HCT116 (cell line): ENCODE results near the gene SH3GL3. TPM values are rescaled to one million over a fixed set of nuclear protein-coding genes. Genes with fewer than 3 reads are reported as not detected.

Experiments used
- ATAC-seq: fragments of 200-7000 bp; cut with Tn5 transposase; 2 replicates; pipeline ENCODE4 v1.9.1; 2020; ENCODE audit warnings: mild to moderate bottlenecking, moderate library complexity
- BruUV-seq: library from RNA; stranded (reverse); fragments of 400-500 nt; replicated peaks from 2 replicates; lab custom pipeline; 2021; lab: Mats Ljungman, UMichigan
- CTCF ChIA-PET: fragments of 300-600 bp; sonication (Branson Sonifier 250); formaldehyde crosslinking; loops from one replicate; lab custom pipeline; 2021; ENCODE audit warnings: antibody characterized with exemption; lab: Charles Lee
- POLR2A ChIA-PET: fragments of 300-600, 350-600 bp; sonication (Branson Sonifier 250); formaldehyde crosslinking; loops from one replicate; lab custom pipeline; 2021; ENCODE audit warnings: antibody characterized with exemption; lab: Charles Lee
- RAD21 ChIA-PET, 2 experiments: fragments of 300-600 bp; sonication (Branson Sonifier 250); formaldehyde crosslinking; loops; one replicate each; lab custom pipeline; 2023; ENCODE audit warnings: low total read pairs in 2 of 2; ENCODE audit not compliant: uncharacterized antibody in 2 of 2, unreplicated experiment in 2 of 2, low non-redundant PET in 1 of 2; lab: Charles Lee
- DNase-seq: peaks from one replicate; pipeline ENCODE4 v3.0.0-alpha.2; 2010; ENCODE audit warnings: low read depth, low spot score
- H2AFZ ChIP-seq: fragments of 200-600 bp; shearing (Covaris generic), sonication (generic); 2 replicates; pipeline ENCODE4 v1.6.1; 2017; ENCODE audit warnings: low read depth, mixed run types, mixed read lengths, antibody characterized with exemption, low read length; ENCODE audit not compliant: poor library complexity, severe bottlenecking
- H3K27ac ChIP-seq: 2 replicates; pipeline ENCODE4 v1.5.1; 2012; ENCODE audit warnings: low read depth, low read length
- H3K27me3 ChIP-seq: fragments of 200-600 bp; sonication (generic); 2 replicates; pipeline ENCODE4 v1.6.1; 2016; ENCODE audit warnings: mixed run types, low read length, mixed read lengths; ENCODE audit not compliant: insufficient read depth
- H3K36me3 ChIP-seq, 2 experiments: fragments of 200-500 bp in 1 of 2; fragments of 200-600 bp in 1 of 2; sonication (Bioruptor generic) in 1 of 2; sonication (generic) in 1 of 2; 2 replicates each; pipeline versions ENCODE4 v1.5.1 to v1.6.1; 2014 to 2016; ENCODE audit warnings: low read length in 2 of 2, inconsistent platforms in 1 of 2, mixed read lengths in 1 of 2, mixed run types in 1 of 2; ENCODE audit not compliant: insufficient read depth in 2 of 2, control insufficient read depth in 1 of 2
- H3K4me1 ChIP-seq, 2 experiments: fragments of 200-600 bp in 1 of 2; sonication (generic) in 1 of 2; 2 replicates each; pipeline versions ENCODE4 v1.5.1 to v1.6.1; 2012 to 2017; ENCODE audit warnings: low read length in 2 of 2, inconsistent platforms in 1 of 2, mild to moderate bottlenecking in 1 of 2, mixed read lengths in 1 of 2, mixed run types in 1 of 2, moderate library complexity in 1 of 2; ENCODE audit not compliant: insufficient read depth in 2 of 2, control insufficient read depth in 1 of 2
- H3K4me2 ChIP-seq: fragments of 200-600 bp; sonication (generic); 2 replicates; pipeline ENCODE4 v1.6.1; 2017; ENCODE audit warnings: mixed run types, low read length, mixed read lengths
- H3K4me3 ChIP-seq, 2 experiments: fragments of 200-600 bp in 1 of 2; sonication (generic) in 1 of 2; replicated peaks in 1 of 2; 2 replicates each; pipeline ENCODE4 v1.5.1; 2011 to 2016; ENCODE audit warnings: low read length in 2 of 2, control low read depth in 1 of 2, low read depth in 1 of 2, mild to moderate bottlenecking in 1 of 2, mixed read lengths in 1 of 2, mixed run types in 1 of 2
- H3K79me2 ChIP-seq: fragments of 200-600 bp; sonication (generic); 2 replicates; pipeline ENCODE4 v1.6.1; 2017; ENCODE audit warnings: mild to moderate bottlenecking, mixed run types, low read length, moderate library complexity, mixed read lengths; ENCODE audit not compliant: insufficient read depth
- H3K9ac ChIP-seq: fragments of 200-600 bp; sonication (generic); 2 replicates; pipeline ENCODE4 v1.6.1; 2016; ENCODE audit warnings: low read length, mixed read lengths
- H3K9me2 ChIP-seq: fragments of 200-600 bp; sonication (generic), shearing (Covaris generic); 2 replicates; pipeline ENCODE4 v1.6.1; 2017; ENCODE audit warnings: mixed run types, mild to moderate bottlenecking, moderate library complexity; ENCODE audit not compliant: insufficient read depth
- H3K9me3 ChIP-seq, 2 experiments: fragments of 200-500 bp in 1 of 2; fragments of 200-600 bp in 1 of 2; sonication (Bioruptor generic) in 1 of 2; sonication (generic) in 1 of 2; 2 replicates each; pipeline ENCODE4 v1.6.1; 2014 to 2017; ENCODE audit warnings: low read length in 2 of 2, mixed read lengths in 2 of 2, inconsistent platforms in 1 of 2, low read depth in 1 of 2, mild to moderate bottlenecking in 1 of 2, mixed run types in 1 of 2, moderate library complexity in 1 of 2; ENCODE audit not compliant: control insufficient read depth in 1 of 2, insufficient read depth in 1 of 2
- H4K20me1 ChIP-seq: fragments of 200-600 bp; sonication (generic), shearing (Covaris generic); 2 replicates; pipeline ENCODE4 v1.6.1; 2017; ENCODE audit warnings: mixed run types, mild to moderate bottlenecking, moderate library complexity; ENCODE audit not compliant: insufficient read depth
- ATF3 ChIP-seq: IDR thresholded peaks from 2 replicates; pipeline ENCODE4 v1.6.1; 2012
- CBX3 ChIP-seq: IDR thresholded peaks from 2 replicates; pipeline ENCODE4 v1.6.1; 2012; ENCODE audit warnings: low read depth
- CTCF ChIP-seq, 3 experiments: fragments of 200-600 bp in 1 of 3; sonication (generic) in 1 of 3; IDR thresholded peaks in 2 of 3; conservative IDR thresholded peaks in 1 of 3; 2 replicates each; pipeline ENCODE4 v1.5.1; 2012 to 2017; ENCODE audit warnings: low read depth in 2 of 3, low read length in 2 of 3, antibody characterized with exemption in 1 of 3, borderline replicate concordance in 1 of 3, control low read depth in 1 of 3, mild to moderate bottlenecking in 1 of 3, mixed read lengths in 1 of 3, mixed run types in 1 of 3, moderate library complexity in 1 of 3; ENCODE audit not compliant: insufficient read depth in 1 of 3
- EGR1 ChIP-seq: IDR thresholded peaks from 2 replicates; pipeline ENCODE4 v1.6.1; 2012; ENCODE audit warnings: low read depth
- ELF1 ChIP-seq: IDR thresholded peaks from 2 replicates; pipeline ENCODE4 v1.6.1; 2012; ENCODE audit warnings: low read depth, borderline replicate concordance
- EZH2 ChIP-seq: fragments of 200-600 bp; sonication (generic); IDR thresholded peaks from 2 replicates; pipeline ENCODE4 v1.6.1; 2017; ENCODE audit warnings: antibody characterized with exemption, mixed run types
- EZH2phosphoT487 ChIP-seq: fragments of 200-600 bp; IDR thresholded peaks from 2 replicates; pipeline ENCODE4 v1.6.1; 2018; ENCODE audit warnings: antibody characterized with exemption, borderline replicate concordance
- JUND ChIP-seq: IDR thresholded peaks from 2 replicates; pipeline ENCODE4 v1.6.1; 2012
- MAX ChIP-seq: IDR thresholded peaks from 2 replicates; pipeline ENCODE4 v1.6.1; 2012
- POLR2A ChIP-seq: IDR thresholded peaks from 2 replicates; pipeline ENCODE4 v1.7.0; 2011; ENCODE audit warnings: borderline replicate concordance; ENCODE audit not compliant: insufficient read depth, insufficient read length; ENCODE audit errors: extremely low read depth
- POLR2AphosphoS5 ChIP-seq: IDR thresholded peaks from 2 replicates; pipeline ENCODE4 v1.6.1; 2011; ENCODE audit warnings: mild to moderate bottlenecking, low read depth, low read length, moderate library complexity
- RAD21 ChIP-seq: IDR thresholded peaks from 2 replicates; pipeline ENCODE4 v1.6.1; 2012; ENCODE audit warnings: low read depth, mild to moderate bottlenecking
- SIN3A ChIP-seq: IDR thresholded peaks from 2 replicates; pipeline ENCODE4 v1.6.1; 2012; ENCODE audit warnings: low read depth
- TCF7L2 ChIP-seq: IDR thresholded peaks from 2 replicates; pipeline ENCODE4 v1.7.0; 2011; ENCODE audit warnings: borderline replicate concordance, inconsistent platforms; ENCODE audit not compliant: insufficient read depth, insufficient read length; ENCODE audit errors: extremely low read depth
- YY1 ChIP-seq: IDR thresholded peaks from 2 replicates; pipeline ENCODE4 v1.6.1; 2011; ENCODE audit warnings: low read length, low read depth, moderate library complexity, mild to moderate bottlenecking; ENCODE audit not compliant: insufficient replicate concordance; ENCODE audit errors: extremely low read depth
- ZBTB33 ChIP-seq: IDR thresholded peaks from 2 replicates; pipeline ENCODE4 v1.6.1; 2011; ENCODE audit warnings: mild to moderate bottlenecking, low read length, moderate library complexity; ENCODE audit not compliant: insufficient replicate concordance; ENCODE audit errors: extremely low read depth
- ZFX ChIP-seq: fragments of 450-650 bp; IDR thresholded peaks from 2 replicates; pipeline ENCODE4 v1.6.1; 2017
- ZNF274 ChIP-seq: fragments of 200-500 bp; sonication (Bioruptor generic); IDR thresholded peaks from 2 replicates; pipeline ENCODE4 v1.6.1; 2014; ENCODE audit warnings: mild to moderate bottlenecking, low read depth, low read length, inconsistent platforms
- intact Hi-C: fragments of 100-400 bp; cut with micrococcal nuclease; formaldehyde crosslinking; loops from 2 replicates; pipeline ENCODE4 v1.10.0; 2022
- total RNA-seq: library from RNA; stranded (reverse); gene quantifications from one replicate; pipeline ENCODE4 v1.2.1, GENCODE V29; 2021; ENCODE audit not compliant: unreplicated experiment

The SH3GL3 gene
- total RNA-seq, 1 experiment from 2014 or later, result 1.3 TPM

- DNase-seq (no peak), ATAC-seq (no peak)
- RAD21 ChIA-PET, result interaction anchor here (1.6 to 1.8 kb wide), 2 partner anchors 188 kb away, joined by 16 to 29 read pairs; no protein-coding TSS in a partner anchor
- H3K4me2 ChIP-seq, result no peak overlapping the region
- H3K9me2 ChIP-seq, result no peaks in the 10 kb centered on the region
- no peaks in the 10 kb centered on the region for H3K27me3 ChIP-seq
- intact Hi-C loops, result loop anchor here (1.0 kb wide), 1 partner anchor 187 kb away; no protein-coding TSS in a partner anchor
- H3K9ac ChIP-seq, result no peak overlapping the region
- H3K4me1 ChIP-seq, result no peaks in the 10 kb centered on the region
- H3K9me3 ChIP-seq, result no peaks in the 10 kb centered on the region
- H3K4me3 ChIP-seq, result no peak overlapping the region
- CTCF ChIA-PET, result interaction anchor here (1.7 to 5.4 kb wide), 4 partner anchors 123 to 187 kb away, joined by 5 to 125 read pairs (median 11); no protein-coding TSS in a partner anchor
- H4K20me1 ChIP-seq, result no peaks in the 10 kb centered on the region
- H2AFZ ChIP-seq, result no peak overlapping the region
- H3K79me2 ChIP-seq, result no peaks in the 10 kb centered on the region
- TF ChIP-seq ELF1 (no peak), ZBTB33 (no peak), POLR2AphosphoS5 (no peak), MAX (no peak), CBX3 (no peak), EZH2 (no peak), EGR1 (no peak), YY1 (no peak), RAD21 (no peak), JUND (no peak), EZH2phosphoT487 (no peak), TCF7L2 (no peak), ZNF274 (no peak), POLR2A (no peak), CTCF (IDR thresholded peaks at IDR 0.05 in 2 of 3, conservative IDR thresholded peaks at IDR 0.05 in 1 of 3; ENCODE audit: borderline replicate concordance in 1 of 3, insufficient read depth in 1 of 3, low read depth in 2 of 3, low read length in 2 of 3) (no peak), ZFX (no peak), ATF3 (no peak), SIN3A (no peak)
- no peak overlapping the region for H3K27ac ChIP-seq
- POLR2A ChIA-PET, result interaction anchor here (1.5 kb wide), 1 partner anchor 187 kb away, joined by 3 read pairs; no protein-coding TSS in a partner anchor
- no peaks in the 10 kb centered on the region for H3K36me3 ChIP-seq
- BruUV-seq, result no TSS peak
These were observed 11.4 kb upstream of the SH3GL3 start for GRCh38 chr15:83435782-83436181.
